ENCODE measurements around the gene NOTCH3.

NOTCH3 gene

DNA sequence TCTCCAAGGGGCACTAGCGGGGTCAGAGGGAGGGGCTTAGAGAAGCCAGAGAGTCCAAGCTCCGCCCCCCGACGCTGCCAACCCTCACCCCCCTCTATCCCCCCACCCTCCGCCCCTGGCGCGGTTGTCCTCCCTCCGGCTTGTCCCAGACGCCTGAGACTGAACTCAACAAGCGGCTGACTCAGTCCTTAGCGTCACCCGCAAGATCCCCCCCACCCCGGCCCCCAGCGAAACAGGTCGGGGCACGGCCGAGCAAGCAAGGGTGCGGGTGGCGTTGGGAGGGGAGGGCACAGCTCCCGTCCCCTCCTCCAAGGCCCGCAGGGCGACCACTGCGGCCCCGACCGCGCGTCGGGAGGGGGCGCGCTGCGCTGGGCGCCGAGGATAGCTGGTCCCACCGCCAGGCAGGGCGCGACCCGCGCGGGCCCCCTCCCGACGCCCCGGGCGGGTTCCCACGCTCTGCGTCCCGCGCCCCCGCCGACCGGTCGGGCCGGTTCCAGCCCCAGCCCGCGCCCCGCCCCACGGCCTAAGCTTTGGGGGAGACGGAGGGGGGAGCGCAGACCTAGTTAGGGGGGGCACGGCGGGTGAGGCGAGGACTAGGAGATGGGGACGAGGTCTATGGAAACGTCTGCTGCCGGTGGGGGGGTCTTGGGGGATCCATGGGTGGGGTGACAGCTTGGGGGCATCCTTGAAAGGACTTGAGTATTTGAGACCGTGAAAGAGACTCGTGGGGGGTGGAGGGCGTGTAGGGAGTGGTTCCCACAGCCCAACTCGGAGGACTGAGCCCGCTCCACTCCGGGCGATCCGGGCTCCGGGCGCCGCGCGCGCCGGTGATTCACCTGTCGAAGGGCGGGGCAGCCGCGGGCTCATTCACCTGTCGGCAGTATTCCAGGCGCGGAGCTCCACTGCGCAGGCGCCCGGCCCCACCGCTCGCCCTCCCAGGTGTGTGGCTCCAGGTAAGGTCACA lies 5.1 kb downstream of the NOTCH3 start:
- DNase-seq (ENCODE audit: low spot score) = peak; percentile 80

DNA sequence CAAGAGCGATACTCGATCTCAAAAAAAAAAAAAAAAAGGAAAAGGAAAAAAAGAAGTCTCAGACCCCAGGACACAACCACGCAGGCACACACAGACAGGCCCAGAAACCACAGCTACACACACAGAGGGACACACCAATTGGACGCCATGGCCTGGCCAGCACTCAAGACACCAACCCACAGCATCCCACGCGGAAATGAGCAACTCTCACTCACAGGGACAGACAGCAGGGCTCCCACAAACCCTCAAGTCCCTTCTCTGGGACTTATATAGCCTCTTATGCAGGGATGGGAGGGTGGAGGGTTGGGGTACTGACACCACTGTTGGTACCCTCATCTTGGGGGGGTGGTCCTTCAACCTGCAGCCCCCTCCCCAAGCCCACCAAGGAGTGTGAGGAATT lies 5.9 kb downstream of the NOTCH3 start:
- DNase-seq (ENCODE audit: low spot score) = no peak

DNA sequence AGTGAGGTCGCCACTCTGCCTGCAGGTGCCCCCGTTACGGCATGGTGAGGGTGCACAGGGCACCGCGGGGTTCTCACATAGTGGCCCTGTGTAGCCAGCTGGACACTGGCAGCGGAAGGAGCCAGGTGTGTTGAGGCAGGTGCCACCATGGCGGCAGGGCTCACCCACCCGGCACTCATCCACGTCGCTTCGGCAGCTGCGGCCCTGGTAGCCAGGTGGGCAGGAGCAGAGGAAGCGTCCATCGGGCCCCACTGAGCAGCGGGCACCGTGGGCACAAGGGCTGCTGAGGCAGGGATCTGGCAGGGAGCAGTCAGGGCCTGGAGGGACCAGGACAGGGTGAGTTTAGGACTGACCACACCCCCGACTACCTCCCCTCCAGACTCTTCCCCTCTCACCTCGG lies 8.8 kb downstream of the NOTCH3 start:
- no peak for DNase-seq (ENCODE audit: low spot score)

GRCh38 chr19:15191514-15191913 lies 9.3 kb downstream of the NOTCH3 start:
- no peak for DNase-seq (ENCODE audit: low spot score)

DNA sequence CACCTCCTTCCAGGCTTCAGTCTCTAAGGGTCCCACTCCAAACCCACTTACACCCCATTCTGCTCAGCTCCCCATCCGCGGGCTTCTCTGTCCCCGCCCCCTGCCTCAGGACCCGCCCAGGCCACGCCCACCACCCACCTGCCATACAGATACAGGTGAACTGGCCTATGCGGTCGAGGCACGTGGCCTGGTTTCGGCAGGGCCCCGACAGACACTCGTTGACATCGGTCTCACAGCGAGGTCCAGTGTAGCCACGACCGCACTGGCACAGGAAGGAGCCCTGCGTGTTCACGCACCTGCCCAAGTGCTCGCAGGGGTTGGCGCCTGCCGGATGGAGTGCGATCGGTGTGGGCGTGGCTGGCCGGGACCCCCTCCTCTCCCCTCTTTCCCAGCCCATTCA lies 11.9 kb downstream of the NOTCH3 start:
- no peak for DNase-seq (ENCODE audit: low spot score)

GRCh38 chr19:15187026-15188007 lies 13.5 kb downstream of the NOTCH3 start:
- DNase-seq (ENCODE audit: low spot score) = no peak

DNA sequence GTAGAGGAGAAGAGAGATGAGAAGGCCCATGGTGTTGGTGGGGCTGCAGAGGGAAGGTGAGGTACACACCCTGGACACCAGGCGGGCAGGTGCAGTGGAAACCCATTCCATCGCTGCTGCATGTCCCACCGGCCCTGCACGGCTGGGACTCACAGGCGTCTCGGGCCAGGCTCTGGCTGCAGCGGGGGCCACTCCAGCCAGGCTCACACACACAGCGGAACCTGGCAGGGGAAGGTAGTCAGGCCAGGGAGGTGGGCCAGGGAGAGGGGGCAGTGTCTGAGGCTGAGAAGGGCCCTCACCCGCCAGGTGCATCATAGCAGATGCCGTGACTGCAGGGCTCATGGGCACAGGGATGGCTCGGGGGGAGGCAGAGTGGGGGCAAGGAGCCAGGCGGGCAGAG lies 15.6 kb downstream of the NOTCH3 start:
- DNase-seq (ENCODE audit: low spot score) = no peak

- DNase-seq (ENCODE audit: low spot score) = no peak
Observed at GRCh38 chr19:15184776-15185175, 16.0 kb downstream of the NOTCH3 start.

DNA sequence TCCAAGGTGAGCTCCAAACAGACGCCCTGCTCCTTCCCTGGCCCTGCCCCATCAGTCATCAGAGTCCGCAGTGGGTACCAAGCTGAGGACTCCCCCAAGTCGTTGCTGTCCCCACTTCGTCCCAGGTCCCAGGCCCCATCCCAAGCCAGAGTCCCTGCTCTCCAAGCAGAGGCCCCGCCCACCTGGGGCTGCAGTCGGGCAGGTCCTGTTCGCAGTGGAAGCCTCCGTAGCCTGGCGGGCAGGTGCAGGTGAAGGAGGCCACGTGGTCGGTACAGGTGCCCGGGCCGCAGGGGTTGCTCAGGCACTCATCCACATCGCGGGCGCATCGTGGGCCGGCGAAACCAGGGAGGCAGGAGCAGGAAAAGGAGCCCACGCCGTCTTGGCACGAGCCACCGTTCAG lies 19.4 kb downstream of the NOTCH3 start:
- DNase-seq (ENCODE audit: low spot score) = no peak

- DNase-seq (ENCODE audit: low spot score) = no peak
Observed at GRCh38 chr19:15180451-15181390, 20.1 kb downstream of the NOTCH3 start.

DNA sequence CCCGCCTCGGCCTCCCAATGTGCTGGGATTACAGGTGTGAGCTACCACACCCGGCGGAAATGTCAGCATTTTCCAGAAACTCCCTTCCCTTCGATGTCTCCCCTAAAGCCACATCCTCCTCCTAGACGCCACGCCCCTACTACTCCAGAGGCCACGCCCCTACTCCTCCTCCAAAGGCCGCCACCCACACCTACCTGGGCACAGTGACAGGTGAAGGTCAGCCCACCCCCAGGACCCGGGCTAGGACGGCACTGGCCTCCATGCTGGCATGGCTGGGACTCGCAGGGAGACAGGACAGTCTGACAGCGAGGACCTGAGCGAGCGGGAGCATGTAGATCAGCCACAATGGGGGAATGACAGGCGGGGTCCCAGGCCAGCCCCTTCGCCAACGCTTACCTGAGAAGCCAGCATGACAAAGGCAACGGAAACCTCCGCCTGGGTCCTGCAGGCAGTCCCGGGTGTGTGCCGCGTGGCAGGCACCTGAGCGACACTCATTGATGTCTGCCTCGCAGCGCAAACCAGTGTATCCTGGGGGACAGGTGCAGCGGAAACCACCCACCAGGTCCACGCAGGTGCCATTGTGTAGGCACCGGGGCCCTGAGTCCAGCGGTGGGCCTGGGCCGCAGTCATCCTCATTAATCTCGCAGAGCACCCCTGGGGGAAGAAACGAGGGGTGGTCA lies 22.0 kb downstream of the NOTCH3 start:
- DNase-seq (ENCODE audit: low spot score) = no peak

- DNase-seq (ENCODE audit: low spot score) = peak; percentile 80
Observed at GRCh38 chr19:15177269-15178116, 23.3 kb downstream of the NOTCH3 start.

DNA sequence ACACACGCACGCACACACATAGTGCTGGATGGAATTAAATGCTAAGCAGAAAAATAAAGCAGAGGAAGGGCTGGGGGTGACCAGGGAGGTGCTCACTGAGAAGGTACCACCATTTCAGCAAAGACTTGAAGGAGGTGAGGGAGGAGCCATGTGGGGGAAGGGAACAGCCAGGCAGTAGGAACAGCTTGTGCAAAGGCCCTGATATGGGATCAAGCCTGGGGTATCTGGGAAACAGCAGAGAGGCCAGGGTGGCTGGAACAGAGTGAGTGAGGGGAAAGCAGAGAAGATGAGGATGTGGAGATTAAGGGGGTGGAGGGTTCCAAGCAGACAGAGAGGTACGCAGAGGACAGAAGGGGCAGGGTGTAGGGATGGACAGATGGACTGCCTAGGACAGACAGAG lies 25.2 kb downstream of the NOTCH3 start:
- DNase-seq (ENCODE audit: low spot score) = no peak

GRCh38 chr19:15173746-15174404 lies 26.9 kb downstream of the NOTCH3 start:
- DNase-seq (ENCODE audit: low spot score) = peak; percentile 63

DNA sequence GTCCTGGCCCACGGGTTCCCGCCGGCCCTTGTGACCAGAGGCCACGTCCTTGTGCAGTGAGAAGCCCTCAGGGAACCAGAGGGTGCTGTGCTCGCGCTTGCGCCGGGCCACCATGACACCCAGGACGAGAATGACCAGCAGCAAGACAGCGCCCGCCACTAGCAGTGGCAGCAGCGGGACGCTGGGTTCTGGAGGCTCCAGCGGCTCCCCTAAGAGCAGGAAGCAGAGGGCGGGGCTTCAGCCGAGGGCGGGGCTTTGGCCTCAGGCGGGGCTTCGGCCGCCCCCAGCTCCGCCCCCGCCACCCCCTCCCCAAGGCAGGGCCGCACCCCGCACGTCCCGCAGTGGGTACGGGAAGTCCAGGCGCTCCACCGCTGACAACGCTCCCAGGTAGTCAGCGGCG lies 30.4 kb downstream of the NOTCH3 start:
- peak; percentile 77 for DNase-seq (ENCODE audit: low spot score)

DNA sequence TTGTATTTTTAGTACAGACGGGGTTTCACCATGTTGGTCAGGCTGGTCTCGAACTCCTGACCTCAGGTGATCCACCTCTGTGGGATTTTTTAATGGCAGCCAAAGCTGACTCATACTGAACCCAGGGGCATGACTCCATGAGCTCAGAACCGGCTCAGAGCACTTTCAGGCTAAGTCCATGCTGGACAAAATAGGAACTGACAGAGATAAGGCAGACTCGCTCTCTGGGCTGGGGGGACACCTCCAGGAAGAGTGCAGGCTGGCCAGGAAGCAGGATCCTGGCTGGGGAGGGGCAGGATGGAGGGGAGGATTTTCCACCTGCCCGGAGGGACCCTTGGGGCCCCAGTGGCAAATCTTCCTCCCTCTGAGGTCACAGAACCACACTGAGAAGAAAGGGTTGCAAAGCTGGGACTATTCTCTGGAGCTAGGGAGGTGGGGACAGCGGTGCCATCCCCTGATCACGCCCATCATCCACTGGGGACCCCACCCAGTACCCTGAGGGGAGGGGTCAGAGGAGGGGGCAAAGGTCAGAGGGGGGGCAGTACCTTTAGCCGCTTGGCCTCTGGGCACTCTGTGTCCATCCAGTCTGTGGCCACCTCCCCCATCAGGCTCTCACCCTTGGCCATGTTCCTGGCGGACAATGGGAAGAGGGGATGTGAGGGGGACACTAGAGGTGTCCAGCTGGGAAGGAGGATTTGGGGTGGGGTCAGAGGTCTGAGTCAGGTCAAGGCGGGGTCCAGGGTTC lies 31.1 kb downstream of the NOTCH3 start:
- DNase-seq (ENCODE audit: low spot score) = no peak

DNA sequence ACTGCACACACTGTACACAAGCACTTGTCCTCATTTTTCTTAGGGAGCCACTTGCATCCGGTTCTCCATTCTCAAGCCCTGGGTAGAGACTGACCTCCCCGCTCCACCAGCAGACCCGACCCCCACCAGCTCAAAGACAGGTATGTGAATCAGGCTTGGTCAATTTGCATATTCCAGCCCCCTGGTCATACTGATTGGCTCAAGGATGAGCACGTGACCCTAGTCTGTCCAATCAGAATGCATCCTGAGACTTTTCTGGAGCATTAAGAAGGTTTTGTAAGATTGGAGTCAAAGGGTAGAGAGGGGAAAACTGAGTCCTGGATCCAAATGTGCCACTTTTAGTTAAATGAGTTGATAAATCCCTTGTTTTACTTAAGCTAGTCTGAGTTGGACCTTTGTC lies 34.1 kb downstream of the NOTCH3 start:
- no peak for DNase-seq (ENCODE audit: low spot score)

- DNase-seq (ENCODE audit: low spot score) = peak; percentile 87
Observed at GRCh38 chr19:15161028-15161984, 39.5 kb downstream of the NOTCH3 start.

Measured in HuH-7.5 (cell line).